Parathyroid adenoma (tissue), 2 donors: Measurements from ENCODE around the gene GBA2.
A peak's percentile ranks its signal among the peaks of the same experiment; 100 is the strongest.

Experiments
- H2AFZ ChIP-seq: fragments of 300-600 bp; sonication (generic); one replicate; pipeline ENCODE4 v1.7.0; 2017; ENCODE audit warnings: antibody characterized with exemption, mild to moderate bottlenecking
- H3K27ac ChIP-seq: fragments of 300-600 bp; sonication (generic); one replicate; pipeline ENCODE4 v1.7.0; 2017
- H3K27me3 ChIP-seq: fragments of 300-600 bp; sonication (generic); one replicate; pipeline ENCODE4 v1.7.0; 2017; ENCODE audit warnings: low read length; ENCODE audit not compliant: control insufficient read depth, insufficient read depth
- H3K36me3 ChIP-seq: fragments of 300-600 bp; sonication (generic); one replicate; pipeline ENCODE4 v1.7.0; 2017; ENCODE audit warnings: low read length; ENCODE audit not compliant: control insufficient read depth, insufficient read depth
- H3K4me1 ChIP-seq: fragments of 300-600 bp; sonication (generic); one replicate; pipeline ENCODE4 v1.7.0; 2017; ENCODE audit warnings: control low read depth
- H3K4me2 ChIP-seq: fragments of 300-600 bp; sonication (generic); one replicate; pipeline ENCODE4 v1.7.0; 2017; ENCODE audit warnings: low read length
- H3K4me3 ChIP-seq: fragments of 300-600 bp; sonication (generic); one replicate; pipeline ENCODE4 v1.7.0; 2017; ENCODE audit warnings: low read depth, low read length
- H3K79me2 ChIP-seq: fragments of 300-600 bp; sonication (generic); one replicate; pipeline ENCODE4 v1.7.0; 2017; ENCODE audit warnings: control low read depth
- H3K9ac ChIP-seq: fragments of 300-600 bp; sonication (generic); one replicate; pipeline ENCODE4 v1.7.0; 2017; ENCODE audit warnings: mild to moderate bottlenecking
- H3K9me3 ChIP-seq: fragments of 300-600 bp; sonication (generic); one replicate; pipeline ENCODE4 v1.7.0; 2017; ENCODE audit warnings: low read length; ENCODE audit not compliant: control insufficient read depth
- TF ChIP-seq, protein P1 (sequence below): fragments of 300-600 bp; sonication (generic); IDR thresholded peaks from one replicate; pipeline ENCODE4 v1.7.0; 2017; ENCODE audit warnings: antibody characterized with exemption, mild to moderate bottlenecking
- donor health status: primary hyperparathyroidism.

GBA2 gene

DNA sequence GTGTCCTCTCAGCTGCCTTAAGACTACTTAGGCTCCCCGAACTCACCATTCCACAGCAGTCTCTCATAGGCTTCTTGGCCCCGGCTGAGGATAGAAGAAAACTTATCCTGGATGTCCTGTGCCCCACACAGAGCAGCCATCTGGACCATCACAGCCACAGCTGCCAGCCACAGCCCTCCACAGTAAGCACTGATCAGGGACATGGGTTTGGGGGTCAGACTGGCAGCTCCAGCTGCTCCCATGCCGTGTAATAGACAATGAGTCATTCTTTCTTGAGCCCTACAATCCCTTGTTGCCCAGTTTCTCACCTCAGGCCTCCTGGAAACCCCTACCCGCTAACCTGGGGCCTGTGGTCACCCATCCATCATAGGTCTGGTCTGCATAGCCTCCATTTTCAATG, 10.8 kb downstream of the GBA2 start:
- no peak overlapping the region for H3K4me3 ChIP-seq
- no peak overlapping the region for H3K27ac ChIP-seq
- no peak overlapping the region for H3K9ac ChIP-seq
- no peaks in the 10 kb centered on the region for H3K27me3 ChIP-seq
- H2AFZ ChIP-seq: no peak overlapping the region
- no peaks in the 10 kb centered on the region for H3K79me2 ChIP-seq
- H3K4me2 ChIP-seq: no peak overlapping the region
- H3K36me3 ChIP-seq: no peaks in the 10 kb centered on the region
- TF ChIP-seq, protein P1, sequence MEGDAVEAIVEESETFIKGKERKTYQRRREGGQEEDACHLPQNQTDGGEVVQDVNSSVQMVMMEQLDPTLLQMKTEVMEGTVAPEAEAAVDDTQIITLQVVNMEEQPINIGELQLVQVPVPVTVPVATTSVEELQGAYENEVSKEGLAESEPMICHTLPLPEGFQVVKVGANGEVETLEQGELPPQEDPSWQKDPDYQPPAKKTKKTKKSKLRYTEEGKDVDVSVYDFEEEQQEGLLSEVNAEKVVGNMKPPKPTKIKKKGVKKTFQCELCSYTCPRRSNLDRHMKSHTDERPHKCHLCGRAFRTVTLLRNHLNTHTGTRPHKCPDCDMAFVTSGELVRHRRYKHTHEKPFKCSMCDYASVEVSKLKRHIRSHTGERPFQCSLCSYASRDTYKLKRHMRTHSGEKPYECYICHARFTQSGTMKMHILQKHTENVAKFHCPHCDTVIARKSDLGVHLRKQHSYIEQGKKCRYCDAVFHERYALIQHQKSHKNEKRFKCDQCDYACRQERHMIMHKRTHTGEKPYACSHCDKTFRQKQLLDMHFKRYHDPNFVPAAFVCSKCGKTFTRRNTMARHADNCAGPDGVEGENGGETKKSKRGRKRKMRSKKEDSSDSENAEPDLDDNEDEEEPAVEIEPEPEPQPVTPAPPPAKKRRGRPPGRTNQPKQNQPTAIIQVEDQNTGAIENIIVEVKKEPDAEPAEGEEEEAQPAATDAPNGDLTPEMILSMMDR: no peak
- no peaks in the 10 kb centered on the region for H3K9me3 ChIP-seq
- H3K4me1 ChIP-seq: peaks cover 4% of the 10 kb centered on the region

DNA sequence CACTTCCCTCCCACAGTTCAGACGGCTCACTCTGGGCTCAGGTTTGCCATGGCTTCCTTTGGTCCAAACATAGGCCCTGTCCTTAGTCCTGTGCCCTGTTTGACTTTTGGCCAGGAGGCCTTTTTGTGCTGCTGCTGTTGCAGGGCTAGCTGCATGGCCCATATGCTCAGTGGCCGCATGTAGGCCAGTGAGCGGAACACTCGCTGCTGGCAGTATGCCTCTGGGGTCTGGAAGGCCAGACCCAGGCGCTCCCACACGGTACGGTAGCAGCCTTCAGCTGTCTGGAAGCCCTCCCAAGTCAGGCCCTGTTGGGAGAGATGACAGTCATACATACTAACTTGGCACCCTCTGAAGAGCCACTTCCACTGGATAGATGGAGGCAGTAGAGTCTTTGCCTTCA, 11.9 kb downstream of the GBA2 start:
- no peak overlapping the region for H3K9ac ChIP-seq
- TF ChIP-seq, protein P1: no peak
- no peak overlapping the region for H3K4me2 ChIP-seq
- no peaks in the 10 kb centered on the region for H3K79me2 ChIP-seq
- no peaks in the 10 kb centered on the region for H3K36me3 ChIP-seq
- peaks cover 7% of the 10 kb centered on the region for H3K4me1 ChIP-seq
- H3K27ac ChIP-seq: no peak overlapping the region
- H3K27me3 ChIP-seq: no peaks in the 10 kb centered on the region
- no peak overlapping the region for H3K4me3 ChIP-seq
- no peak overlapping the region for H2AFZ ChIP-seq
- no peaks in the 10 kb centered on the region for H3K9me3 ChIP-seq

DNA sequence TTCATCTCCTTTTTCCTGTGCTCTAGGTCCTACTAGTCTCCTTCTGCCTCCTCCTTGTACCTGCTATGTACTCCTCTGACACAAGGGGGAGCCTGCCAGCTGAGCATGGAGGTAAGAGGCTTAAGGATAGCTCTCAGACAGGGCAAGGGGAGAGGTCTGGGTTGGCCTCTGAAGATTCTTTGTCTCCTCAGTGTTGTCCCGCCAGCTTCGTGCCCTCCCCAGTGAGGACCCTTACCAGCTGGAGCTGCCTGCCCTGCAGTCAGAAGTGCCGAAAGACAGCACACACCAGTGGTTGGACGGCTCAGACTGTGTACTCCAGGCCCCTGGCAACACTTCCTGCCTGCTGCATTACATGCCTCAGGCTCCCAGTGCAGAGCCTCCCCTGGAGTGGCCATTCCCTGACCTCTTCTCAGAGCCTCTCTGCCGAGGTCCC, 12.8 kb downstream of the GBA2 start:
- no peak overlapping the region for H3K27ac ChIP-seq
- no peaks in the 10 kb centered on the region for H3K27me3 ChIP-seq
- H3K9me3 ChIP-seq: no peaks in the 10 kb centered on the region
- H2AFZ ChIP-seq: no peak overlapping the region
- no peaks in the 10 kb centered on the region for H3K36me3 ChIP-seq
- H3K4me3 ChIP-seq: no peak overlapping the region
- peaks cover 5% of the 10 kb centered on the region for H3K79me2 ChIP-seq
- TF ChIP-seq, protein P1: peak; percentile 62
- no peak overlapping the region for H3K9ac ChIP-seq
- H3K4me2 ChIP-seq: no peak overlapping the region
- H3K4me1 ChIP-seq: peaks cover 7% of the 10 kb centered on the region

DNA sequence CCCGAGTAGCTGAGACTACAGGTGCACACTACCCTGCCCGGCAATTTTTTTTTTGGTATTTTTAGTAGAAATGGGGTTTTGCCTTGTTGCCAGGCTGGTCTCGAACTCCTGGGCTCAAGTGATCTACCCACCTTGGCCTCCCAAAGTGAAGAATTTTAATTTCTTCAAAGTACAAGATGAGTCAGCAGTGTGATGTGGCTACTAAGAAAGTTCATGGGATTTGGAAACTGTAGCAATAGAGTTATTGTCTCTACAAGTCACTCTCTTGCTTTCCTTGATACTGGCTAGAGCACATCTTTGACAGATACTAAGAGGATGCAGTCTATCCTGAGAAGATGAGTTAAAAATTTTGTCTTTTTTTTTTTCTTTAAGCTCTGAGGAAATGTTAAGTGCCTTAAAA, 14.9 kb downstream of the GBA2 start:
- peaks cover 7% of the 10 kb centered on the region for H3K4me1 ChIP-seq
- H3K9ac ChIP-seq: no peak overlapping the region
- no peak overlapping the region for H3K4me2 ChIP-seq
- no peak overlapping the region for H3K4me3 ChIP-seq
- no peaks in the 10 kb centered on the region for H3K36me3 ChIP-seq
- H2AFZ ChIP-seq: no peak overlapping the region
- H3K27ac ChIP-seq: no peak overlapping the region
- no peaks in the 10 kb centered on the region for H3K9me3 ChIP-seq
- H3K27me3 ChIP-seq: no peaks in the 10 kb centered on the region
- TF ChIP-seq, protein P1: no peak
- H3K79me2 ChIP-seq: peaks cover 7% of the 10 kb centered on the region

DNA sequence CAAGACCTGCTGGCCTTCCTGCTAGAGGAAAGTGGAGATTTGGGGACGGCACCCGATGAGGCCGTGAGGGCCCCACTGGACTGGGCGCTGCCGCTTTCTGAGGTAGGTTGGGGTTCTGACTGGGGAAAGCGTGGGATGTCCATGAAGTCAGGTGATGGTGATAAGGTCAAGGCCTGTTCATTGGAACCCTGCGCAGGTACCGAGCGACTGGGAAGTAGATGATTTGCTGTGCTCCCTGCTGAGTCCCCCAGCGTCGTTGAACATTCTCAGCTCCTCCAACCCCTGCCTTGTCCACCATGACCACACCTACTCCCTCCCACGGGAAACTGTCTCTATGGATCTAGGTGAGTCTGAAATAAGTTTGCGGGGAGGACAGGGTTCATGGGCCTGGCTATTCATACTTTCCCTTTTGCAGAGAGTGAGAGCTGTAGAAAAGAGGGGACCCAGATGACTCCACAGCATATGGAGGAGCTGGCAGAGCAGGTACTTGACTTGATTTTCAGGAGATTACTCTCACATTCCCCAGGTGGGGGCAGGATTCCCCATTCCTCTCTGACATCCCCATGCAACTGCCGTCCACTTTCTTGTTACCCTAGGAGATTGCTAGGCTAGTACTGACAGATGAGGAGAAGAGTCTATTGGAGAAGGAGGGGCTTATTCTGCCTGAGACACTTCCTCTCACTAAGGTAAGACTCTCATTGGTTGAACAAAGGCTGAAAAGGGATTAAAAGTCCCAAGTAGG, 16.1 kb downstream of the GBA2 start:
- Histone ChIP-seq H3K9me3 (no peaks in the 10 kb centered on the region), H3K27me3 (no peaks in the 10 kb centered on the region), H3K4me2 (peak overlapping the region; percentile 92), H3K4me1 (peaks cover 13% of the 10 kb centered on the region), H2AFZ (peak overlapping the region; percentile 79), H3K9ac (peak overlapping the region; percentile 76), H3K36me3 (no peaks in the 10 kb centered on the region), H3K79me2 (peaks cover 12% of the 10 kb centered on the region), H3K27ac (peak overlapping the region; percentile 82), H3K4me3 (peak overlapping the region; percentile 87)
- TF ChIP-seq, protein P1: no peak
